Measurements from ENCODE around the gene ATF7. TPM values are rescaled to one million over a fixed set of nuclear protein-coding genes. Genes with fewer than 3 reads are reported as not detected.

The ATF7 gene
- total and polyA plus RNA-seq, 2 of the 13 experiments (the other 11 are each of a cell fraction or from before 2014, with no cell fraction given), result 9.6 to 16.2 TPM

- Histone ChIP-seq H3K36me3 (replicated peaks in 1 of 2; ENCODE audit: control insufficient read depth in 1 of 2, insufficient read depth in 2 of 2, low read length in 2 of 2) (peaks cover 20 to 58% of the 10 kb centered on the region in 2 experiments; a peak in 4 of 5 replicates), H3K27ac (ENCODE audit: extremely low read length, insufficient read depth, low read length) (no peak overlapping the region), H3K9ac (ENCODE audit: insufficient read depth, low read depth, low read length) (no peak overlapping the region), H3K27me3 (ENCODE audit: control insufficient read depth in 1 of 2, insufficient read depth in 2 of 2, low read length in 2 of 2) (no peaks in the 10 kb centered on the region), H3K4me1 (ENCODE audit: insufficient read depth, low read length) (peaks cover 8% of the 10 kb centered on the region), H4K20me1 (ENCODE audit: insufficient read depth, low read length) (no peaks in the 10 kb centered on the region), H3K4me2 (ENCODE audit: low read depth, low read length) (no peak overlapping the region), H3K9me3 (ENCODE audit: low read length) (no peaks in the 10 kb centered on the region), H2AFZ (ENCODE audit: low read length) (no peak overlapping the region), H3K4me3 (replicated peaks in 1 of 3; ENCODE audit: insufficient read depth in 1 of 3, low read depth in 2 of 3, low read length in 3 of 3) (no peak overlapping the region), H3K79me2 (ENCODE audit: insufficient read depth, low read length) (no peaks in the 10 kb centered on the region)
- DNase-seq (ENCODE audit: low spot score) (no peak), ATAC-seq (no peak), FAIRE-seq (no peak)
- TF ChIP-seq, protein P1, sequence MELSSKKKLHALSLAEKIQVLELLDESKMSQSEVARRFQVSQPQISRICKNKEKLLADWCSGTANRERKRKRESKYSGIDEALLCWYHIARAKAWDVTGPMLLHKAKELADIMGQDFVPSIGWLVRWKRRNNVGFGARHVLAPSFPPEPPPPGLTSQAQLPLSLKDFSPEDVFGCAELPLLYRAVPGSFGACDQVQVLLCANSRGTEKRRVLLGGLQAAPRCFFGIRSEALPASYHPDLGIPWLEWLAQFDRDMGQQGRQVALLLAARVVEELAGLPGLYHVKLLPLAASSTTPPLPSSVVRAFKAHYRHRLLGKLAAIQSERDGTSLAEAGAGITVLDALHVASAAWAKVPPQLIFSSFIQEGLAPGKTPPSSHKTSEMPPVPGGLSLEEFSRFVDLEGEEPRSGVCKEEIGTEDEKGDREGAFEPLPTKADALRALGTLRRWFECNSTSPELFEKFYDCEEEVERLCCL (CRISPR knock-in tag; IDR thresholded peaks at IDR 0.05; ENCODE audit: borderline replicate concordance), result no peak
- TF ChIP-seq ISL2 (CRISPR knock-in tag; IDR thresholded peaks at IDR 0.05) (no peak), ATRX (CRISPR knock-in tag; IDR thresholded peaks at IDR 0.05; ENCODE audit: borderline replicate concordance) (no peak), ZNF850 (CRISPR knock-in tag; conservative IDR thresholded peaks at IDR 0.05) (no peak), JUNB (CRISPR knock-in tag; IDR thresholded peaks at IDR 0.05; ENCODE audit: borderline replicate concordance) (no peak)
- in situ Hi-C loops (cut with HindIII; ENCODE audit: extremely low pct_ligation_motif_present, low pct_unique_long_range_greater_than_20kb) (no loop called here), intact Hi-C loops (cut with micrococcal nuclease; ENCODE audit: unreplicated experiment) (no loop called here)
- ChIA-PET POLR2A (no interaction called here), CTCF (ENCODE audit: low intra/inter-chr PET ratio, low total read pairs) (no interaction called here)
- 98% methylated on average over 7 of the region's 7 CpGs for WGBS (ENCODE audit: low lambda C conversion rate)
- no TSS peak for BruUV-seq (replicated peaks)
Measured at GRCh38 chr12:53532524-53533445, 93.4 kb downstream of the ATF7 start.

GRCh38 chr12:53532021-53532420 lies 94.2 kb downstream of the ATF7 start:
- no peak for DNase-seq (ENCODE audit: low spot score)
- ChIA-PET CTCF (ENCODE audit: low intra/inter-chr PET ratio, low total read pairs) (no interaction called here), POLR2A (no interaction called here)
- TF ChIP-seq NR0B2 (CRISPR knock-in tag; IDR thresholded peaks at IDR 0.05), result no peak
- no peak for TF ChIP-seq TOPORS (CRISPR knock-in tag; IDR thresholded peaks at IDR 0.05)
- TF ChIP-seq FOXO4 (CRISPR knock-in tag; conservative IDR thresholded peaks at IDR 0.05), result no peak
- TF ChIP-seq NR3C1 (CRISPR knock-in tag; IDR thresholded peaks at IDR 0.05), result no peak
- no peak for TF ChIP-seq ARNTL (CRISPR knock-in tag; IDR thresholded peaks at IDR 0.05)
- TF ChIP-seq ZBTB3 (CRISPR knock-in tag; IDR thresholded peaks at IDR 0.05; ENCODE audit: borderline replicate concordance, low read depth), result no peak
- TF ChIP-seq ZNF674 (CRISPR knock-in tag; IDR thresholded peaks at IDR 0.05; ENCODE audit: low read depth), result no peak
- no peak for TF ChIP-seq NCOR1 (IDR thresholded peaks at IDR 0.05; ENCODE audit: borderline replicate concordance, low read length)
- TF ChIP-seq JARID2 (CRISPR knock-in tag; IDR thresholded peaks at IDR 0.05; ENCODE audit: insufficient replicate concordance), result no peak
- TF ChIP-seq WIZ (CRISPR knock-in tag; IDR thresholded peaks at IDR 0.05), result no peak

More at GRCh38 chr12:53532021-53532420, 94.2 kb downstream of the ATF7 start:
- Histone ChIP-seq H3K27ac (ENCODE audit: extremely low read length, insufficient read depth, low read length) (no peak overlapping the region), H4K20me1 (ENCODE audit: insufficient read depth, low read length) (no peaks in the 10 kb centered on the region), H3K27me3 (ENCODE audit: control insufficient read depth in 1 of 2, insufficient read depth in 2 of 2, low read length in 2 of 2) (no peaks in the 10 kb centered on the region), H3K36me3 (replicated peaks in 1 of 2; ENCODE audit: control insufficient read depth in 1 of 2, insufficient read depth in 2 of 2, low read length in 2 of 2) (peaks cover 19 to 58% of the 10 kb centered on the region in 2 experiments; a peak in 4 of 5 replicates), H3K79me2 (ENCODE audit: insufficient read depth, low read length) (no peaks in the 10 kb centered on the region), H3K4me1 (ENCODE audit: insufficient read depth, low read length) (peaks cover under 1% of the 10 kb centered on the region; the same call in 1 of the 2 replicates), H3K4me2 (ENCODE audit: low read depth, low read length) (no peak overlapping the region), H3K9ac (ENCODE audit: insufficient read depth, low read depth, low read length) (no peak overlapping the region), H2AFZ (ENCODE audit: low read length) (no peak overlapping the region), H3K9me3 (ENCODE audit: low read length) (no peaks in the 10 kb centered on the region), H3K4me3 (replicated peaks in 1 of 3; ENCODE audit: insufficient read depth in 1 of 3, low read depth in 2 of 3, low read length in 3 of 3) (no peak overlapping the region)
- no peak for FAIRE-seq
- 94% methylated on average over 3 of the region's 3 CpGs for WGBS (ENCODE audit: low lambda C conversion rate)
- intact Hi-C loops (cut with micrococcal nuclease; ENCODE audit: unreplicated experiment) (no loop called here), in situ Hi-C loops (cut with HindIII; ENCODE audit: extremely low pct_ligation_motif_present, low pct_unique_long_range_greater_than_20kb) (no loop called here)
- no peak for ATAC-seq
- BruUV-seq (replicated peaks), result no TSS peak

Measured in HepG2 (cell line).